HCT116 (cell line): ENCODE measurements around the gene ADARB2. TPM values are rescaled to one million over a fixed set of nuclear protein-coding genes. Genes with fewer than 3 reads are reported as not detected.

Experiments used
- ATAC-seq: fragments of 200-7000 bp; cut with Tn5 transposase; 2 replicates; pipeline ENCODE4 v1.9.1; 2020; ENCODE audit warnings: mild to moderate bottlenecking, moderate library complexity
- BruUV-seq: library from RNA; stranded (reverse); fragments of 400-500 nt; replicated peaks from 2 replicates; lab custom pipeline; 2021; lab: Mats Ljungman, UMichigan
- CTCF ChIA-PET: fragments of 300-600 bp; sonication (Branson Sonifier 250); formaldehyde crosslinking; loops from one replicate; lab custom pipeline; 2021; ENCODE audit warnings: antibody characterized with exemption; lab: Charles Lee
- POLR2A ChIA-PET: fragments of 300-600, 350-600 bp; sonication (Branson Sonifier 250); formaldehyde crosslinking; loops from one replicate; lab custom pipeline; 2021; ENCODE audit warnings: antibody characterized with exemption; lab: Charles Lee
- RAD21 ChIA-PET, 2 experiments: fragments of 300-600 bp; sonication (Branson Sonifier 250); formaldehyde crosslinking; loops; one replicate each; lab custom pipeline; 2023; ENCODE audit warnings: low total read pairs in 2 of 2; ENCODE audit not compliant: uncharacterized antibody in 2 of 2, unreplicated experiment in 2 of 2, low non-redundant PET in 1 of 2; lab: Charles Lee
- DNase-seq: peaks from one replicate; pipeline ENCODE4 v3.0.0-alpha.2; 2010; ENCODE audit warnings: low read depth, low spot score
- H2AFZ ChIP-seq: fragments of 200-600 bp; shearing (Covaris generic), sonication (generic); 2 replicates; pipeline ENCODE4 v1.6.1; 2017; ENCODE audit warnings: low read depth, mixed run types, mixed read lengths, antibody characterized with exemption, low read length; ENCODE audit not compliant: poor library complexity, severe bottlenecking
- H3K27ac ChIP-seq: 2 replicates; pipeline ENCODE4 v1.5.1; 2012; ENCODE audit warnings: low read depth, low read length
- H3K27me3 ChIP-seq: fragments of 200-600 bp; sonication (generic); 2 replicates; pipeline ENCODE4 v1.6.1; 2016; ENCODE audit warnings: mixed run types, low read length, mixed read lengths; ENCODE audit not compliant: insufficient read depth
- H3K36me3 ChIP-seq, 2 experiments: fragments of 200-500 bp in 1 of 2; fragments of 200-600 bp in 1 of 2; sonication (Bioruptor generic) in 1 of 2; sonication (generic) in 1 of 2; 2 replicates each; pipeline versions ENCODE4 v1.5.1 to v1.6.1; 2014 to 2016; ENCODE audit warnings: low read length in 2 of 2, inconsistent platforms in 1 of 2, mixed read lengths in 1 of 2, mixed run types in 1 of 2; ENCODE audit not compliant: insufficient read depth in 2 of 2, control insufficient read depth in 1 of 2
- H3K4me1 ChIP-seq, 2 experiments: fragments of 200-600 bp in 1 of 2; sonication (generic) in 1 of 2; 2 replicates each; pipeline versions ENCODE4 v1.5.1 to v1.6.1; 2012 to 2017; ENCODE audit warnings: low read length in 2 of 2, inconsistent platforms in 1 of 2, mild to moderate bottlenecking in 1 of 2, mixed read lengths in 1 of 2, mixed run types in 1 of 2, moderate library complexity in 1 of 2; ENCODE audit not compliant: insufficient read depth in 2 of 2, control insufficient read depth in 1 of 2
- H3K4me2 ChIP-seq: fragments of 200-600 bp; sonication (generic); 2 replicates; pipeline ENCODE4 v1.6.1; 2017; ENCODE audit warnings: mixed run types, low read length, mixed read lengths
- H3K4me3 ChIP-seq, 2 experiments: fragments of 200-600 bp in 1 of 2; sonication (generic) in 1 of 2; replicated peaks in 1 of 2; 2 replicates each; pipeline ENCODE4 v1.5.1; 2011 to 2016; ENCODE audit warnings: low read length in 2 of 2, control low read depth in 1 of 2, low read depth in 1 of 2, mild to moderate bottlenecking in 1 of 2, mixed read lengths in 1 of 2, mixed run types in 1 of 2
- H3K79me2 ChIP-seq: fragments of 200-600 bp; sonication (generic); 2 replicates; pipeline ENCODE4 v1.6.1; 2017; ENCODE audit warnings: mild to moderate bottlenecking, mixed run types, low read length, moderate library complexity, mixed read lengths; ENCODE audit not compliant: insufficient read depth
- H3K9ac ChIP-seq: fragments of 200-600 bp; sonication (generic); 2 replicates; pipeline ENCODE4 v1.6.1; 2016; ENCODE audit warnings: low read length, mixed read lengths
- H3K9me2 ChIP-seq: fragments of 200-600 bp; sonication (generic), shearing (Covaris generic); 2 replicates; pipeline ENCODE4 v1.6.1; 2017; ENCODE audit warnings: mixed run types, mild to moderate bottlenecking, moderate library complexity; ENCODE audit not compliant: insufficient read depth
- H3K9me3 ChIP-seq, 2 experiments: fragments of 200-500 bp in 1 of 2; fragments of 200-600 bp in 1 of 2; sonication (Bioruptor generic) in 1 of 2; sonication (generic) in 1 of 2; 2 replicates each; pipeline ENCODE4 v1.6.1; 2014 to 2017; ENCODE audit warnings: low read length in 2 of 2, mixed read lengths in 2 of 2, inconsistent platforms in 1 of 2, low read depth in 1 of 2, mild to moderate bottlenecking in 1 of 2, mixed run types in 1 of 2, moderate library complexity in 1 of 2; ENCODE audit not compliant: control insufficient read depth in 1 of 2, insufficient read depth in 1 of 2
- H4K20me1 ChIP-seq: fragments of 200-600 bp; sonication (generic), shearing (Covaris generic); 2 replicates; pipeline ENCODE4 v1.6.1; 2017; ENCODE audit warnings: mixed run types, mild to moderate bottlenecking, moderate library complexity; ENCODE audit not compliant: insufficient read depth
- CBX3 ChIP-seq: IDR thresholded peaks from 2 replicates; pipeline ENCODE4 v1.6.1; 2012; ENCODE audit warnings: low read depth
- CEBPB ChIP-seq: IDR thresholded peaks from 2 replicates; pipeline ENCODE4 v1.6.1; 2012; ENCODE audit warnings: low read depth
- EGR1 ChIP-seq: IDR thresholded peaks from 2 replicates; pipeline ENCODE4 v1.6.1; 2012; ENCODE audit warnings: low read depth
- ELF1 ChIP-seq: IDR thresholded peaks from 2 replicates; pipeline ENCODE4 v1.6.1; 2012; ENCODE audit warnings: low read depth, borderline replicate concordance
- EZH2 ChIP-seq: fragments of 200-600 bp; sonication (generic); IDR thresholded peaks from 2 replicates; pipeline ENCODE4 v1.6.1; 2017; ENCODE audit warnings: antibody characterized with exemption, mixed run types
- FOSL1 ChIP-seq: IDR thresholded peaks from 2 replicates; pipeline ENCODE4 v1.6.1; 2012; ENCODE audit warnings: low read depth
- POLR2AphosphoS5 ChIP-seq: IDR thresholded peaks from 2 replicates; pipeline ENCODE4 v1.6.1; 2011; ENCODE audit warnings: mild to moderate bottlenecking, low read depth, low read length, moderate library complexity
- SP1 ChIP-seq: IDR thresholded peaks from 2 replicates; pipeline ENCODE4 v1.6.1; 2012; ENCODE audit warnings: low read depth
- TCF7L2 ChIP-seq: IDR thresholded peaks from 2 replicates; pipeline ENCODE4 v1.7.0; 2011; ENCODE audit warnings: borderline replicate concordance, inconsistent platforms; ENCODE audit not compliant: insufficient read depth, insufficient read length; ENCODE audit errors: extremely low read depth
- YY1 ChIP-seq: IDR thresholded peaks from 2 replicates; pipeline ENCODE4 v1.6.1; 2011; ENCODE audit warnings: low read length, low read depth, moderate library complexity, mild to moderate bottlenecking; ENCODE audit not compliant: insufficient replicate concordance; ENCODE audit errors: extremely low read depth
- ZFX ChIP-seq: fragments of 450-650 bp; IDR thresholded peaks from 2 replicates; pipeline ENCODE4 v1.6.1; 2017
- ZNF274 ChIP-seq: fragments of 200-500 bp; sonication (Bioruptor generic); IDR thresholded peaks from 2 replicates; pipeline ENCODE4 v1.6.1; 2014; ENCODE audit warnings: mild to moderate bottlenecking, low read depth, low read length, inconsistent platforms
- intact Hi-C: fragments of 100-400 bp; cut with micrococcal nuclease; formaldehyde crosslinking; loops from 2 replicates; pipeline ENCODE4 v1.10.0; 2022
- total RNA-seq: library from RNA; stranded (reverse); gene quantifications from one replicate; pipeline ENCODE4 v1.2.1, GENCODE V29; 2021; ENCODE audit not compliant: unreplicated experiment
- TF ChIP-seq, protein P1 (sequence below), 3 experiments: fragments of 200-600 bp in 1 of 3; sonication (generic) in 1 of 3; IDR thresholded peaks in 2 of 3; conservative IDR thresholded peaks in 1 of 3; 2 replicates each; pipeline ENCODE4 v1.5.1; 2012 to 2017; ENCODE audit warnings: low read depth in 2 of 3, low read length in 2 of 3, antibody characterized with exemption in 1 of 3, borderline replicate concordance in 1 of 3, control low read depth in 1 of 3, mild to moderate bottlenecking in 1 of 3, mixed read lengths in 1 of 3, mixed run types in 1 of 3, moderate library complexity in 1 of 3; ENCODE audit not compliant: insufficient read depth in 1 of 3
- TF ChIP-seq, protein P2 (sequence below): IDR thresholded peaks from 2 replicates; pipeline ENCODE4 v1.6.1; 2011; ENCODE audit warnings: mild to moderate bottlenecking, low read length, moderate library complexity; ENCODE audit not compliant: insufficient replicate concordance; ENCODE audit errors: extremely low read depth
- TF ChIP-seq, protein P3 (sequence below): IDR thresholded peaks from 2 replicates; pipeline ENCODE4 v1.6.1; 2012

The ADARB2 gene
- total RNA-seq, 1 experiment from 2014 or later: not detected

DNA sequence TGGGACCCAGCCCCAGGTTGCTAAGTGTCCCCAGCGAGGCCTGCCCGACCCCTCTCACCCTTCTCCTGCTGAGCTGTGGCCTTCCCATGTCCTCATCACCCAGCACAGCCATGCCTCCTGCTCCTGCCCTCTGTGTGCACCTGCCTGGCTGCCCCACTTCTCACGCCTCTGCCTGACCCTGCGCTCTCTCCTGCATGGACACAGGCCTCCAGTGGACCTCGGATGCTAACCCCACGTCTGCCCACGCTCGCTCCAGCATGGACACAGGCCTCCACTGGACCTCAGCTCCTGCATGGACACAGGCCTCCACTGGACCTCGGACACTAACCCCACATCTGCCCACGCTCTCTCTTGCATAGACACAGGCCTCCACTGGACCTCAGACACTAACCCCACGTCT, 111.6 kb downstream of the ADARB2 start:
- BruUV-seq: no TSS peak
- ChIA-PET POLR2A (no interaction called here), RAD21 (no interaction called here)

More for the DNA sequence above, 111.6 kb downstream of the ADARB2 start:
- intact Hi-C loops: no loop called here
- H3K27ac ChIP-seq: no peak overlapping the region
- no peak overlapping the region for H3K9ac ChIP-seq
- H3K79me2 ChIP-seq: no peaks in the 10 kb centered on the region
- TF ChIP-seq, protein P1, sequence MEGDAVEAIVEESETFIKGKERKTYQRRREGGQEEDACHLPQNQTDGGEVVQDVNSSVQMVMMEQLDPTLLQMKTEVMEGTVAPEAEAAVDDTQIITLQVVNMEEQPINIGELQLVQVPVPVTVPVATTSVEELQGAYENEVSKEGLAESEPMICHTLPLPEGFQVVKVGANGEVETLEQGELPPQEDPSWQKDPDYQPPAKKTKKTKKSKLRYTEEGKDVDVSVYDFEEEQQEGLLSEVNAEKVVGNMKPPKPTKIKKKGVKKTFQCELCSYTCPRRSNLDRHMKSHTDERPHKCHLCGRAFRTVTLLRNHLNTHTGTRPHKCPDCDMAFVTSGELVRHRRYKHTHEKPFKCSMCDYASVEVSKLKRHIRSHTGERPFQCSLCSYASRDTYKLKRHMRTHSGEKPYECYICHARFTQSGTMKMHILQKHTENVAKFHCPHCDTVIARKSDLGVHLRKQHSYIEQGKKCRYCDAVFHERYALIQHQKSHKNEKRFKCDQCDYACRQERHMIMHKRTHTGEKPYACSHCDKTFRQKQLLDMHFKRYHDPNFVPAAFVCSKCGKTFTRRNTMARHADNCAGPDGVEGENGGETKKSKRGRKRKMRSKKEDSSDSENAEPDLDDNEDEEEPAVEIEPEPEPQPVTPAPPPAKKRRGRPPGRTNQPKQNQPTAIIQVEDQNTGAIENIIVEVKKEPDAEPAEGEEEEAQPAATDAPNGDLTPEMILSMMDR (IDR thresholded peaks at IDR 0.05 in 2 of 3, conservative IDR thresholded peaks at IDR 0.05 in 1 of 3; ENCODE audit: borderline replicate concordance in 1 of 3, insufficient read depth in 1 of 3, low read depth in 2 of 3, low read length in 2 of 3): no peak
- TF ChIP-seq TCF7L2 (no peak), SP1 (no peak), EZH2 (no peak), EGR1 (no peak), ELF1 (no peak), POLR2AphosphoS5 (no peak), ZFX (no peak), YY1 (no peak), CBX3 (no peak), CEBPB (no peak), FOSL1 (no peak), ZNF274 (no peak)
- TF ChIP-seq, protein P2, sequence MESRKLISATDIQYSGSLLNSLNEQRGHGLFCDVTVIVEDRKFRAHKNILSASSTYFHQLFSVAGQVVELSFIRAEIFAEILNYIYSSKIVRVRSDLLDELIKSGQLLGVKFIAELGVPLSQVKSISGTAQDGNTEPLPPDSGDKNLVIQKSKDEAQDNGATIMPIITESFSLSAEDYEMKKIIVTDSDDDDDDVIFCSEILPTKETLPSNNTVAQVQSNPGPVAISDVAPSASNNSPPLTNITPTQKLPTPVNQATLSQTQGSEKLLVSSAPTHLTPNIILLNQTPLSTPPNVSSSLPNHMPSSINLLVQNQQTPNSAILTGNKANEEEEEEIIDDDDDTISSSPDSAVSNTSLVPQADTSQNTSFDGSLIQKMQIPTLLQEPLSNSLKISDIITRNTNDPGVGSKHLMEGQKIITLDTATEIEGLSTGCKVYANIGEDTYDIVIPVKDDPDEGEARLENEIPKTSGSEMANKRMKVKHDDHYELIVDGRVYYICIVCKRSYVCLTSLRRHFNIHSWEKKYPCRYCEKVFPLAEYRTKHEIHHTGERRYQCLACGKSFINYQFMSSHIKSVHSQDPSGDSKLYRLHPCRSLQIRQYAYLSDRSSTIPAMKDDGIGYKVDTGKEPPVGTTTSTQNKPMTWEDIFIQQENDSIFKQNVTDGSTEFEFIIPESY: no peak
- TF ChIP-seq, protein P3, sequence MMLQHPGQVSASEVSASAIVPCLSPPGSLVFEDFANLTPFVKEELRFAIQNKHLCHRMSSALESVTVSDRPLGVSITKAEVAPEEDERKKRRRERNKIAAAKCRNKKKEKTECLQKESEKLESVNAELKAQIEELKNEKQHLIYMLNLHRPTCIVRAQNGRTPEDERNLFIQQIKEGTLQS: no peak
- H4K20me1 ChIP-seq: no peaks in the 10 kb centered on the region
- DNase-seq (no peak), ATAC-seq (no peak)
- H3K9me2 ChIP-seq: no peaks in the 10 kb centered on the region
- H3K27me3 ChIP-seq: peaks cover 6% of the 10 kb centered on the region; the same call in 1 of the 2 replicates
- H3K36me3 ChIP-seq: no peaks in the 10 kb centered on the region
- H3K4me1 ChIP-seq: no peaks in the 10 kb centered on the region
- H3K9me3 ChIP-seq: no peaks in the 10 kb centered on the region
- no peak overlapping the region for H3K4me2 ChIP-seq
- no peak overlapping the region for H3K4me3 ChIP-seq
- CTCF ChIA-PET: no interaction called here
- no peak overlapping the region for H2AFZ ChIP-seq
